ENCODE measurements around the gene SPATA31E1.
A peak's percentile ranks its signal among the peaks of the same experiment; 100 is the strongest.

SPATA31E1 gene

GRCh38 chr9:87864915-87865314 lies 17.8 kb upstream of the SPATA31E1 start:
- H3K9ac ChIP-seq (ENCODE audit: low read length) = no peak overlapping the region
- H3K27me3 ChIP-seq (replicated peaks; ENCODE audit: control insufficient read depth, insufficient read depth, low read length) = no peaks in the 10 kb centered on the region
- no peaks in the 10 kb centered on the region for H3K4me1 ChIP-seq (ENCODE audit: control insufficient read depth, insufficient read depth, low read length)
- H3K4me3 ChIP-seq (ENCODE audit: low read length) = no peak overlapping the region
- H3K9me3 ChIP-seq (ENCODE audit: control insufficient read depth, low read length) = peaks cover 7% of the 10 kb centered on the region
- no peaks in the 10 kb centered on the region for H3K36me3 ChIP-seq (ENCODE audit: control insufficient read depth, insufficient read depth, low read length, severe bottlenecking)
- no peak for DNase-seq (ENCODE audit: low read depth)

- Histone ChIP-seq H3K4me1 (ENCODE audit: control insufficient read depth, insufficient read depth, low read length) (peaks cover 3% of the 10 kb centered on the region), H3K27me3 (replicated peaks; ENCODE audit: control insufficient read depth, insufficient read depth, low read length) (no peaks in the 10 kb centered on the region), H3K9ac (ENCODE audit: low read length) (no peak overlapping the region), H3K9me3 (ENCODE audit: control insufficient read depth, low read length) (peaks cover 7% of the 10 kb centered on the region), H3K4me3 (ENCODE audit: low read length) (no peak overlapping the region), H3K36me3 (ENCODE audit: control insufficient read depth, insufficient read depth, low read length, severe bottlenecking) (no peaks in the 10 kb centered on the region)
- no peak for DNase-seq (ENCODE audit: low read depth)
Observed at GRCh38 chr9:87865626-87866025, 17.1 kb upstream of the SPATA31E1 start.

- H3K27me3 ChIP-seq (replicated peaks; ENCODE audit: control insufficient read depth, insufficient read depth, low read length) = no peaks in the 10 kb centered on the region
- H3K9ac ChIP-seq (ENCODE audit: low read length) = no peak overlapping the region
- H3K36me3 ChIP-seq (ENCODE audit: control insufficient read depth, insufficient read depth, low read length, severe bottlenecking) = no peaks in the 10 kb centered on the region
- H3K4me1 ChIP-seq (ENCODE audit: control insufficient read depth, insufficient read depth, low read length) = peaks cover 4% of the 10 kb centered on the region
- H3K9me3 ChIP-seq (ENCODE audit: control insufficient read depth, low read length) = no peaks in the 10 kb centered on the region
- H3K4me3 ChIP-seq (ENCODE audit: low read length) = no peak overlapping the region
- DNase-seq (ENCODE audit: low read depth) = no peak
Observed at GRCh38 chr9:87867391-87867790, 15.3 kb upstream of the SPATA31E1 start.

DNA sequence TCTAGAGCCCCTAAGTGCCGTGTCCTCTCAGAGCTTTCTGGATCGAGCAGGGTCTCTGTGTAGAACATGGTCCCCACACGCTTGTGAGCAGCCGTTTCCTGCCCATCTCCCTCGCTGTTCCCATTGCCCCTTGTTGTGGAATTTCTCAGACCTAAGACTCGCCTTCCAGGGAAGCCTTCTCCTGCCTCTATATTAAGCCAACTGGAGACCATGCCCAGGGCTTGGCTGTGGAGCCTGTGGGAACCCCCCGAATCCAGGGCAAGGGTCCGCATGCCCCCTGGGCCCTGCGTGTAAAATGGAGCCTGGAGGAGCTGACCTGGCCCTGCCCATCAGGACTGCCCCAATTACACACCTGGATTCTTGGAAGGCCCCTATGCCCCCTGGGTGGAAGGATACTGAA lies 14.5 kb upstream of the SPATA31E1 start:
- no peak for DNase-seq (ENCODE audit: low read depth)
- H3K27me3 ChIP-seq (replicated peaks; ENCODE audit: control insufficient read depth, insufficient read depth, low read length) = no peaks in the 10 kb centered on the region
- H3K4me1 ChIP-seq (ENCODE audit: control insufficient read depth, insufficient read depth, low read length) = peaks cover 4% of the 10 kb centered on the region
- no peak overlapping the region for H3K4me3 ChIP-seq (ENCODE audit: low read length)
- H3K36me3 ChIP-seq (ENCODE audit: control insufficient read depth, insufficient read depth, low read length, severe bottlenecking) = no peaks in the 10 kb centered on the region
- no peaks in the 10 kb centered on the region for H3K9me3 ChIP-seq (ENCODE audit: control insufficient read depth, low read length)
- no peak overlapping the region for H3K9ac ChIP-seq (ENCODE audit: low read length)

GRCh38 chr9:87868635-87869034 lies 14.0 kb upstream of the SPATA31E1 start:
- Histone ChIP-seq H3K4me1 (ENCODE audit: control insufficient read depth, insufficient read depth, low read length) (peaks cover 4% of the 10 kb centered on the region), H3K36me3 (ENCODE audit: control insufficient read depth, insufficient read depth, low read length, severe bottlenecking) (no peaks in the 10 kb centered on the region)
- no peak for DNase-seq (ENCODE audit: low read depth)

DNA sequence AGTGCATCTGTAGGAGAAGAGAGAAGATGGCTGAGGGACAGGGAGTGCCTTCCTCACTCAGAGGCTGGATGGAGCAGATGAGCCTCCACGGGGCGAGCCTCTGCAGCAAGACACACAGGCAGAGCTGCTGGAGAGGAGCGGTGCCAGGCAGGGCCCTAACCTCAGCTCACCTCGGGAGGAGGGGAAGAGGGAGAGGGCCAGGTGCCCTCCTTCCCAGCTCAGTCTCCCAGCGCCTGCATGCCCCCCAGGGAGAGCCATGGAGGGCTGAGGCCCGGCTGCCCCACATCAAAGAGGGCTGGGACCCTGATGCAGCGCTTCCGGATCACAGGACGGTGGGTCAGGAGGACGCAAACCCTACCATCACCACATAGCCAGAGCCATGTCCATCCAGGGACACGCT lies 13.6 kb upstream of the SPATA31E1 start:
- Histone ChIP-seq H3K4me3 (ENCODE audit: low read length) (no peak overlapping the region), H3K27me3 (replicated peaks; ENCODE audit: control insufficient read depth, insufficient read depth, low read length) (no peaks in the 10 kb centered on the region), H3K9ac (ENCODE audit: low read length) (no peak overlapping the region), H3K4me1 (ENCODE audit: control insufficient read depth, insufficient read depth, low read length) (peaks cover 4% of the 10 kb centered on the region), H3K36me3 (ENCODE audit: control insufficient read depth, insufficient read depth, low read length, severe bottlenecking) (no peaks in the 10 kb centered on the region), H3K9me3 (ENCODE audit: control insufficient read depth, low read length) (no peaks in the 10 kb centered on the region)
- DNase-seq (ENCODE audit: low read depth) = no peak

More at GRCh38 chr9:87868635-87869034, 14.0 kb upstream of the SPATA31E1 start:
- no peaks in the 10 kb centered on the region for H3K9me3 ChIP-seq (ENCODE audit: control insufficient read depth, low read length)
- H3K27me3 ChIP-seq (replicated peaks; ENCODE audit: control insufficient read depth, insufficient read depth, low read length) = no peaks in the 10 kb centered on the region
- H3K9ac ChIP-seq (ENCODE audit: low read length) = no peak overlapping the region
- no peak overlapping the region for H3K4me3 ChIP-seq (ENCODE audit: low read length)

DNA sequence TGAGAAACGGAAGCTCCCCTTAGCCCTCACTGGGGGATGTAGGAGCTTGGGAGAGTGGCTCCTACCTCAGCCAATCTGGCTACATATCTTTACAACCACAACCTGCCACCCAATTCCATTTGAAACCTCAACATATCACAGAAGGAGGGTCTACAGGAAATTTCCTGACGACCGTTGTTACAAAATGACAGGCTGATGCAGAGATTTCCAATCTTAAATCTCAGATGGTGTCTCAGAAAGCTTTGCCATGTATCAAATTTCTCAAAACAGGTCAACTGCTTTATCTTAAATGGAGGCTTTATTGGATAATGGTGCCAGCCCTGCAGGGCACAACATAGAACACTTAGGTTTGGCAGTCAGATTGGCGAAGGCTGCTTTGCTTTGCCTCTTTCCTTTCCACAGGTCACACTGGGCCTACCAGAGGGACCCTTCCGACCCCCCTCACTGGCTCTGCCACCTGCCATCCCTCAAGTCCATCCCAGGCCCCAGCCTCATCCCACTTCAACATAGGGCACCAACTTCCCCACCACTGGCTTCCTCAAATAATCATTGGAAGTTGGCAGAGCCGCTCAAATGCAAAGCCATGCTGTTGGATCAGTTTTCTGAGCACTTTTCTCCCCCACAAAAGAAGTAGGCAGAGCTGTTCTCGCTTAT lies 11.1 kb upstream of the SPATA31E1 start:
- no peaks in the 10 kb centered on the region for H3K9me3 ChIP-seq (ENCODE audit: control insufficient read depth, low read length)
- no peak for DNase-seq (ENCODE audit: low read depth)
- H3K4me1 ChIP-seq (ENCODE audit: control insufficient read depth, insufficient read depth, low read length) = peaks cover 4% of the 10 kb centered on the region
- no peaks in the 10 kb centered on the region for H3K27me3 ChIP-seq (replicated peaks; ENCODE audit: control insufficient read depth, insufficient read depth, low read length)
- H3K36me3 ChIP-seq (ENCODE audit: control insufficient read depth, insufficient read depth, low read length, severe bottlenecking) = no peaks in the 10 kb centered on the region
- H3K9ac ChIP-seq (ENCODE audit: low read length) = no peak overlapping the region
- H3K4me3 ChIP-seq (ENCODE audit: low read length) = no peak overlapping the region

DNA sequence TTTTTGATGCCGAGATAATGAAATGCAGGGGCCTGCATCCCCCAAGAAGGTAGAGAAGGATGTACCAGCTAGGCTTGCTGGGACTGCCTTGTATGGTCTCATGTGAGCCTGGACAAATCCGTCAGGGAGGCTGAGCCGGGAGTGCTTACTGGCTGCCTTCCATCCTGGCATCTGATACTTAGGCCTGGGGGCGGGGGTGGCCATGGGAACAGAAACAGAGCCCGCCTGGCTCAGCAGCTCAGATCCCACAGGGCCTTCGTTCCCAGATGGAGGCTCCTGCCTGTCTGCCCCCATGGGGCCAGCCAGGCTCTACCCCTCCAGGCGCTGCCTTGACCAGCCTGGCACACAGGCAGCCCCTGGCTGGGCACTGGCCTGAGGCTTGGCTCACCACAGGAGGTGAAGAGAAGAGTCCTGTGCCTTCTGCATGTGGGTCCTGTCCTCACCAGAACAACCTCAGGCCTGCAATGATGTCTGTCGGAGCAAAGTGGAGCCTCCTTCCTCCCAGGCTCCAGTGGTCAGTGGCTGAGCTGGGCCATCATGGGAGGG lies 10.5 kb upstream of the SPATA31E1 start:
- no peak overlapping the region for H3K4me3 ChIP-seq (ENCODE audit: low read length)
- H3K36me3 ChIP-seq (ENCODE audit: control insufficient read depth, insufficient read depth, low read length, severe bottlenecking) = no peaks in the 10 kb centered on the region
- peaks cover 4% of the 10 kb centered on the region for H3K4me1 ChIP-seq (ENCODE audit: control insufficient read depth, insufficient read depth, low read length)
- H3K9ac ChIP-seq (ENCODE audit: low read length) = no peak overlapping the region
- no peaks in the 10 kb centered on the region for H3K27me3 ChIP-seq (replicated peaks; ENCODE audit: control insufficient read depth, insufficient read depth, low read length)
- DNase-seq (ENCODE audit: low read depth) = peak; percentile 71
- H3K9me3 ChIP-seq (ENCODE audit: control insufficient read depth, low read length) = no peaks in the 10 kb centered on the region

GRCh38 chr9:87873607-87874303 lies 8.9 kb upstream of the SPATA31E1 start:
- DNase-seq (ENCODE audit: low read depth) = peak; percentile 20
- Histone ChIP-seq H3K9ac (ENCODE audit: low read length) (no peak overlapping the region), H3K36me3 (ENCODE audit: control insufficient read depth, insufficient read depth, low read length, severe bottlenecking) (no peaks in the 10 kb centered on the region), H3K4me1 (ENCODE audit: control insufficient read depth, insufficient read depth, low read length) (peaks cover 5% of the 10 kb centered on the region), H3K9me3 (ENCODE audit: control insufficient read depth, low read length) (no peaks in the 10 kb centered on the region), H3K4me3 (ENCODE audit: low read length) (no peak overlapping the region), H3K27me3 (replicated peaks; ENCODE audit: control insufficient read depth, insufficient read depth, low read length) (no peaks in the 10 kb centered on the region)

DNA sequence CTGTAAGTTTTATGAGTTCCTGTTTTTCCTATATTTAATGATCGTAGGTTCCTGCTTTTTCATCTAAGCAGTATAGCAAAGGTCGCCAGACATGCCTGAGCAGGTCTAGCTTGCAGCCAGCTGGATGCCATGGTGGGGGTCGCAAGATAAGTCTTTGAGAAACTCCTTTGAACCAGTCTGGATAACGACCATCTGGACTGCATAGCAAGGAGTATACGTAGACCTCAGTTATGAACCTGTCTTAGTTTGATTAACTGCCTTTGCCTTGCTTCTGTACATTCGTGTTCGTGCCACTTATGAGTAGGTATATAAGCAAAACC lies 8.4 kb upstream of the SPATA31E1 start:
- peaks cover 11% of the 10 kb centered on the region for H3K4me1 ChIP-seq (ENCODE audit: control insufficient read depth, insufficient read depth, low read length)
- no peak overlapping the region for H3K9ac ChIP-seq (ENCODE audit: low read length)
- no peak overlapping the region for H3K4me3 ChIP-seq (ENCODE audit: low read length)
- H3K27me3 ChIP-seq (replicated peaks; ENCODE audit: control insufficient read depth, insufficient read depth, low read length) = no peaks in the 10 kb centered on the region
- DNase-seq (ENCODE audit: low read depth) = no peak
- no peaks in the 10 kb centered on the region for H3K9me3 ChIP-seq (ENCODE audit: control insufficient read depth, low read length)
- H3K36me3 ChIP-seq (ENCODE audit: control insufficient read depth, insufficient read depth, low read length, severe bottlenecking) = no peaks in the 10 kb centered on the region

GRCh38 chr9:87875060-87875459 lies 7.6 kb upstream of the SPATA31E1 start:
- Histone ChIP-seq H3K4me3 (ENCODE audit: low read length) (no peak overlapping the region), H3K4me1 (ENCODE audit: control insufficient read depth, insufficient read depth, low read length) (peaks cover 12% of the 10 kb centered on the region), H3K9me3 (ENCODE audit: control insufficient read depth, low read length) (no peaks in the 10 kb centered on the region), H3K9ac (ENCODE audit: low read length) (no peak overlapping the region), H3K27me3 (replicated peaks; ENCODE audit: control insufficient read depth, insufficient read depth, low read length) (no peaks in the 10 kb centered on the region), H3K36me3 (ENCODE audit: control insufficient read depth, insufficient read depth, low read length, severe bottlenecking) (no peaks in the 10 kb centered on the region)
- no peak for DNase-seq (ENCODE audit: low read depth)
